IPS DF 19.7 (cell line): Measurements from ENCODE around the gene IRF2.

Experiments used
- DNase-seq: peaks from one replicate; pipeline ENCODE4 v3.0.0-alpha.2; 2013; ENCODE audit warnings: low read depth, low spot score

IRF2 gene

GRCh38 chr4:184432127-184432922 is 42.0 kb downstream of the IRF2 start:
- no peak for DNase-seq

DNA sequence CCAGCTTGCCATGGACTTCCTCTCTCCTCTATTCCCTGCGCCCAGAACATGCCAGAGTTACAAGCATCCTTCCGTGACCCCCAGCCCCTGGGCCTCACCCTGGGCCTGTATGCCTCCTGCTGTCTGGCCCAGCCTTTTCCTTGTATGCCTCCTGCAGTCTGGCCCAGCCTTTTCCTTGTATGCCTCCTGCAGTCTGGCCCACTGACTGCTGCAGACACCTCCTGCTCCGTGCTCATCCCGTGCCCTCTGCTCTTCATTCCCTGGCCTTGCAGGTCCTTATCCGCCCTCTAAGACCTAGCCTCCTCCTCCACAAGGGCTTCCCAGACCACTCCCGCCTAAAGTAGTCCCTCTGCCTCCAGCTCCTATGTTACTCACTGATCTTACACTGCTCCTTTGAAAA is 44.2 kb downstream of the IRF2 start:
- DNase-seq: no peak

DNA sequence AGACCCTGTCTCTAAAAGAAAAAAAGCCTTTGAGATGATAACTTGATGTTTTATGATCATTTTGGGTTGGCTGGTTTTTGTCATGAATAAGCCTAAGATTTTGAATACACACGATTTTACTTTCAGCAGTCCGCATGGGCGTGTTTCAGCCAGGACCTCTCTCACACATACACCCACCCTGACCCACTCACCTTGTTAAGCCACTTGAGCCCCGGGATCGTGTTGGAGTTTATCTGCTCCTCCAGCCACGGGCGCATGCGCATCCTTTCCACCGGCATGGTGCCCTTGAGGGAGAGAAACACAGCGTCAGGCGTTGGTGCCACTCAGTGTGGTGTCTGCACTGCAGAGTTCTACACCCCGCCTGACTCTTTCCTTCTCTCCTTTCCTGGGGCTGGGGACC is 45.6 kb downstream of the IRF2 start:
- DNase-seq: no peak

DNA sequence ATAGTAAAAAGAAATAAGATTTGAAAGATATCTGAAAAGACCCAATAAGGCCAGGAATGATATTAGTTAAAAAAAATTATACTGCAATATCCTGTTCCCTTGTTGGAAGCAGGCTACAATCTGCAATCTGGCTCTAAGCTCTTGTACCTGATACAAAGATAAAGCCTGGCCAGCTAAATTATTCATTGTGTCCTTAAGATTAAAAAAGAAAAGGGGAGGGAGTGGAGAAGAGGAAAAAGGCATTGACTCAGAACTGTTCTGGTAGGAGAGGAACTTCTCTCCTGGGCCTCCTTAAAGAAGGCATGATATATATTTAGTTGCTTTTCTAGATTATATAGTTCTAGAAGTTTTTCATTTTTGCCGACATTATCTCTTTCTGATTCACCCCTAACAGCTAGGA is 46.7 kb downstream of the IRF2 start:
- no peak for DNase-seq

- DNase-seq: no peak
Measured at GRCh38 chr4:184427093-184427492, 47.3 kb downstream of the IRF2 start.

DNA sequence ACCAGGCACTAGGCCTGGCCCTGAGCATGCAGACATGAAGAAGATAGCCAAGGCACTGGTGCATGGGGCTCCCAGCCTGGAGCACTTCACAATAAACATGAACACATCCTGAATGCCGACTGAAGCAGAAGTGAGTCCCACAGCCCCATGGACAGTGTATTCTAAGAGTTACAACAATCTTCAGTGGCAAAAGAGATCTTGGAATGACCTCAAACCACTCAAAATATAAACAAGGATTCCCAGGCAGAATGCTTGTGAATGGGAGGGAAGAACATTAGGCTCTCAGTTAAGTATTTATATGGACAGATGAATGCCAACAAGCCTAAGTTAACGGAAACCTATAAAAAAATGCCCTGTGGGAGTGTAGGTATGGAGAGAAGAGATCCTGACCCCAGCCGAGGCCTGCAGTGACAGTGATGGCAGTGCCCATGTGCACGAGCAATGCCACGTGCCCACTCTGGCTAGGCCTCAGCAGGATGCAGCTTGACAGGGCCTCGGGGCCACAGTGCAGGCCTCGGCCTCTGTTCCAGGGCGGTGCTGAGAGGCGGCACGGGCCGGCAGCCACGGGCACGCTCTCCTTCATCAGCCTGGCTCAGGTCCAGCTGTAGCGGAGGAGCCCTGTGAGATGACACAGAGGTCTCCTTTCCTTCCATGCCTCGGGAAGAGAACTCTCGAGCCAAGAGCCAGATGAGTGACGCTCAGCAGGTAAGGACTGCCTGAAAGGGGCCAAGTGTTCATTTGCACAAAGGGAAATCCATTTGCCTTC is 49.2 kb downstream of the IRF2 start:
- no peak for DNase-seq

DNA sequence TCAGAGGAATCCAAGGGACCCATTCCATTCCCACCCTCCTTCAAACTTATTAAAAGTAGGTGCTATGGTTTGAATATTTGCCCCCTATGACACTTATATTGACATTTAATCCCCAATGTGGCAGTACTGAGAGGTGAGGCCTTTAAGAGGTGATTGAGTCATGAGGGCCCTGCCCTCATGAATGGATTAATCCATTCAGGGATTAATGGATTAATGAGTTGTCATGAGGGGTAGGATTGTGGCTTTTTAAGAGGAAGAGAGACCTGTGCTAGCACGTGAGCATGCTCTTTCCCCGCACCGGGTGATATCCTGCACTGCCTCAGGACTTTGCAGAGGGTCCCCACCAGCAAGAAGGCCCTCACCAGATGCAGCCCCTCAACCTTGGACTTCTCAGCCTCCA is 50.1 kb downstream of the IRF2 start:
- DNase-seq: no peak

DNA sequence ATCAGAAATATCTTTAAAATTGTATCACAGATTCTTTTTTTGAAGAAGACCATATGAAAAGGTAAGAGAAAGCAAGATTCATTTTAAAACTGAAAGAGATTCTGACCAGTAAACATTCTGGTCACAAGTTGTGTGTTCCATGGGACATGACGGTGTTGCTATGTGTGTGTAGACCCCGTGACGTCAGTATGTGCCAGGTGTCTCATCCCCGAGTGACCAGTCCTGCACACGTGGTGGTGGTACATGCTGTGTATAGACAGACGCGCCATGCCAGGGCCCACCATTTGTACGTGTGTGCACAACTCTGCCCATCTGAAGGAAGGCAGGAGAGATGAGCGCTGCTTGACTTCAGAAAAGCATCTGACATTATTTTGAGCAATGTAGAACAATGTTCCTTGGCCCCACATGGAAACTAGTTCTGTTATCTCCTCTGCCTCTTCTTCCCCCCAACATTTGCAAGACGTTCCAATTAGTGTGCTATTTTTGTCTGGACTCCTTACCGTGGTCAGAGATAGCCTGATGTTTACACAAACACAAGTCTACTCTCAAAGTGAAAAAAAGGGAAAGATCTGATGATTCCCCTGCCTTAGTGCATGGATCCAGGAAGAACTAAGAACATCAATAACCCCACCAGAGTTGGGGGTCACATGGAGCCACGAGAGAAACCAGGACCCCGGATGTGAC is 51.2 kb downstream of the IRF2 start:
- DNase-seq: no peak

- no peak for DNase-seq
Measured at GRCh38 chr4:184422378-184422777, 52.0 kb downstream of the IRF2 start.

GRCh38 chr4:184421533-184422155 is 52.7 kb downstream of the IRF2 start:
- no peak for DNase-seq

DNA sequence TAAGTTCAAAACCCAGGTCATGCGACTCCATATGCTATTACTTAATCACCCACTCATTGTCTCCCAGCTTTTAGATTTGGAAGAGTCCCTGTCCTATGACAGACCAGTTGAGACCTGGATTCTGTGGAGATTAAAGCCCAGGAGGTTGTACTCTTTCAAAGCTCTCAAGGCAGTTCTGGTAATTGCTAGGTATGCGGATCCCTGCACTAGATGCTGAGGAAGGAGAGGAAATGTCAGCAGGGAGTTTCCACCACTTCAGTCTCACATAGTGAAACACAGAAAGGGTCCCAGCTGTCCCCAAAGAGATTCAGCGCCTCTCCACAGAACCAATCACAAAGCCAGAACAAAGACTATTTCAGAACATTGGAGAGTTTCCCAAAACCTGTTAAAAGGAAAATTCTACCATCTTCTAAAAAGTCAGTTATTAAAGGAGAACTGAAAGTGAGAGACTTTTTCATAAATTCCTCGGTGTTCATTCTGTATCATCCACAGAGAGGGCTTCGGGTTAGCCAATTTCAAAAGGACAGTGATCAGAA is 53.4 kb downstream of the IRF2 start:
- no peak for DNase-seq

DNA sequence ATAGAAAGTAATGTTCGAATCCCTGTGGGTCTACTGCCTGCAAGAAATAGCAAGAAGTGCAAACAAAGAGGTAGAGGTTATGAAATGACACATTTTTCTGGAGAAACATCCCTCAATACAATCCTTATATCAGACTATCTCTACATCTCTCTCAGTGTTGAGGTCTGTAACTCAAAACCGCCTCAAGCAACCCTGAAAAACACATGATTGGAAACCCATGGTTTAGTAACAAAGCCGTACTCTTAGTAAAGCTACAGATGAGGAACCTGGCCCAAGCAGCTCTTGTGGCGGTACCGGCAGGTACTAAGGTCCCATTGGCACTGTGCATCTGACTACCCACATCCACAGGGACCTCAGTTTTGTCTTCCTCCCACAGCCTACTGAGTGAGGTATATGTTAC is 53.9 kb downstream of the IRF2 start:
- DNase-seq: no peak

DNA sequence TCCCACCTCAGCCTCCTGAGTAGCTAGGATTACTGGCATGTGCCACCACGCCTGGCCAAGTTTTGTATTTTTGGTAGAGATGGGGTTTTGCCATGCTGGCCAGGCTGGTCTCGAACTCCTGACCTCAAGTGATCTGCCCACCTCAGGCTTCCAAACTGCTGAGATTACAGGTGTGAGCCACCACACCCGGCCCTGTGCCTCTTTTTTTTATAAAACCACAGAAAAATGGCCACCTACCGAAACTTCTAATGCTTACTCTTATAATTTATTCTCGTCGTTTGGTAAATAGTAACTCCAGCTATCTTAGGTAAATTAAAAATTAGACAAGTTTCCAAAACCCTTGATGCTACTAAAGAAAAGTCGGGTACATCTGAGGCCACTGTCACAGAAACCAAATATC is 54.4 kb downstream of the IRF2 start:
- DNase-seq: no peak

GRCh38 chr4:184417802-184418511 is 56.4 kb downstream of the IRF2 start:
- DNase-seq: no peak

DNA sequence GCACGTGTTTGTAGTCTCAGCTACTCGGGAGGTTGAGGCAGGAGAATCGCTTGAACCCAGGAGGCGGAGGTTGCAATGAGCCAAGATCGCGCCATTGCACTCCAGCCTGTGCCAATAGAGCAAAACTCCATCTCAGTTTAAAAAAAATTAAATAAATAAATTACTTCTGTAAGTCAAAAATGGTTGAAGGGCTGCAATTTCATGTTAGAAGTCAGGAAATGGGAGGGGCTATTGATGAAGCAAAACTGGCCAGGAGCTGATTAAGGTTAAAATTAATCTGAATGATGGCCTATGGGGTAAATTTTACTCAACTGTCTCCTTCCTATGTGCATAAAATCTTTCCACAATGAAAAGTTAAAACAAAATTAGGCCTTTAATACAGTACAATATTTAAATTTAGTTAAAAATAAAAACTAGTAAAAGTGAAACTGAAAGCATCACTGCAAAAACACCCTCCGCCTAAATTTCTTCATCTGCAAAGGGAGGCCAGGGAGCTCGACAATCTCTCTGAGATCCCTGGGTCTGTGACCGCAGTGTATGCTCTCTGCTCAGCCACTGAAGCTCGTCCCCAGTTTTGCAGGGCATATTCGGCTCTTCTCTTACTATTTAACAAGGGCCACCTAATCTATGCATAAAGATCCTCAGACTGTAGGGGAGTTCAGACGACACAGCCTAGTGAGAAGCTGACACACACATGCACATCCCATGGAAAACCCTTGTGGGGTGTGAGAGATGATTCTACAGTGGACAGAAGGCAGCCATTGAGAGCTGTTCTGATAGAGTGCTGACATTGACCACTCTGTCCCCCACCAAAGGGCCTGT is 57.2 kb downstream of the IRF2 start:
- no peak for DNase-seq

DNA sequence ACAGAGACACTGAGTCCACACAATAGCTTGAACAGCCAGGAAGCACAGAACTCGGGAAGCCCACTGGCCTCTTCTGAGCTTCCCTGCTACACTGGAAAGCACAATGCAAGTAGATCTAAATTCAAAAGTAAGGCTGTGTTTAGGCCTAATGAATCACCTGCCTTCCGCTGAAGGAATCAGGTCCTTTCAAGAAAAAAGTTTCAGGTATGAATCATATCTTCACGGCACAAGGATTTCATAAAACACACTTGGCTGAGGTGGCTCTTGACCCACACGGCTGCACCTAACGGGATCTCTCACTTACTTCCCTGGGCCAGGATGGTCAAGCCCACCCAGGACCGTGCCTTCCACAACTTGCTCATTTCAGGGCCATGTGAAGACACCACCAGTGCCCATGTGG is 59.3 kb downstream of the IRF2 start:
- no peak for DNase-seq

DNA sequence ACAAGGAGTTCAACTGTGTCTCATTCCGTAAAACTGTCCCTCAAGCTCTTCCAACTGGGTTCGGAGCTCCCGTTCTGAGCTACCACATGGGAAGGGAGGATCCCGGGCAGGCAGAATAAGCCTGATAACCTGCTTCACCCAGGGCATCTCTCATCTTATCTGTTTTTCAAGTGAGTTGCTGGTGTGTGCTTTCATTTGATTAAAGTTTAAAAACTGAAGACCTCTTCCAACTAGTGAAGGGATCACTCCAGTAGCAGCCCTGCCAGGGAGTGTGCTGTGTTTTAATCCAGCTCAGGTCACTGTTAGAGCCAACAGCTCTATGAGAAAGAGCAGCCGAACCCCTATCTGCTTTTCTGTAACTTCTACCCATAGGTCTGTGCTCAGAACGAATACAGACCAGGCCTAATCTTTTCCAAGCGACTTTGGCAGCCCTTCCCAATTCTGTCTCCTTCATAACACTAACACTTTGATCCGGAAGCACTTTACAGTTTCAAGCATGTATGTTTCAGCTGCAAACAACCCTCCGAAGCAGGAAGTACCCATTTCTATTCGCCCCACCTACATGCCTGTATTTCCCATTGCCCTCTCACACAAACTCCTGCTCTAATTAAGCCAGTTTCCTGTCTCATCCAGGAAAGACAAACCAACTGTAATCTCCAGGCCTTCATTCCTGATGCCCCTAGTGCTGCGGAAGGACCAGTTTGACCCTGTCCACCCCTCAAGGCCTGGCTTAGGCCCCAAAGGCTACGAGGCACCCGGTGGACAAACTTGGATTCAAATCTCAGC is 60.9 kb downstream of the IRF2 start:
- no peak for DNase-seq

GRCh38 chr4:184410748-184411147 is 63.6 kb downstream of the IRF2 start:
- no peak for DNase-seq

GRCh38 chr4:184409911-184410692 is 64.2 kb downstream of the IRF2 start:
- no peak for DNase-seq
